ENCODE measurements around the gene KIF18B. TPM values are rescaled to one million over a fixed set of nuclear protein-coding genes. Genes with fewer than 3 reads are reported as not detected.

Gene KIF18B
- total and polyA plus RNA-seq, 10 of the 15 experiments (the other 5 are each of a cell fraction or from before 2014, with no cell fraction given) = 2.8 to 46.2 (median 20.5) TPM

GRCh38 chr17:44947461-44948314, at the start of gene KIF18B (continued):
- peak; percentile 97 for TF ChIP-seq CHD2 (IDR thresholded peaks at IDR 0.05; ENCODE audit: borderline replicate concordance, low read depth, low read length)

GRCh38 chr17:44996304-44996703, 48.7 kb upstream of the KIF18B start:
- no peak for DNase-seq (ENCODE audit: low read depth, low spot score)
- BruUV-seq (replicated peaks) = no TSS peak

More at GRCh38 chr17:44996304-44996703, 48.7 kb upstream of the KIF18B start:
- Histone ChIP-seq H2AFZ (ENCODE audit: control insufficient read depth, low read depth, low read length) (no peak overlapping the region), H3K79me2 (ENCODE audit: control insufficient read depth, insufficient read depth, low read length) (no peaks in the 10 kb centered on the region), H3K4me3 (no peak overlapping the region), H3K27ac (ENCODE audit: control insufficient read depth, insufficient read depth) (no peak overlapping the region), H3K4me1 (ENCODE audit: control insufficient read depth, insufficient read depth, low read length) (no peaks in the 10 kb centered on the region), H3K4me2 (ENCODE audit: control insufficient read depth, insufficient read depth) (no peak overlapping the region), H3K36me3 (ENCODE audit: control insufficient read depth in 2 of 2, insufficient read depth in 2 of 2, low read length in 1 of 2) (no peaks in the 10 kb centered on the region), H3K9ac (ENCODE audit: control insufficient read depth, insufficient read depth, low read length) (no peak overlapping the region), H3K9me3 (replicated peaks; ENCODE audit: control insufficient read depth, insufficient read depth, low read length) (peaks cover 2% of the 10 kb centered on the region; the same call in 1 of the 3 replicates), H3K27me3 (replicated peaks in 1 of 2; ENCODE audit: control insufficient read depth in 2 of 2, insufficient read depth in 2 of 2, low read length in 1 of 2) (no peaks in the 10 kb centered on the region; a peak in 2 of 4 replicates), H4K20me1 (ENCODE audit: control insufficient read depth, insufficient read depth) (no peaks in the 10 kb centered on the region)
- FAIRE-seq (no peak), ATAC-seq (no peak)
- SMC1A ChIA-PET (ENCODE audit: uncharacterized antibody, unreplicated experiment) = no interaction called here
- in situ Hi-C loops (cut with MboI) = no loop called here
- WGBS (ENCODE audit: insufficient coverage, insufficient replicate concordance, low lambda C conversion rate, missing lambda C conversion rate) = 56% methylated on average over 10 of the region's 10 CpGs
- CTCF ChIA-PET = no interaction called here
- intact Hi-C loops (cut with micrococcal nuclease; ENCODE audit: unreplicated experiment) = no loop called here
- RAD21 ChIA-PET (ENCODE audit: unreplicated experiment) = no interaction called here
- POLR2A ChIA-PET = interaction anchor here (0.5 kb wide), 1 partner anchor 324 kb away, joined by 3 read pairs; no protein-coding TSS in a partner anchor
- TF ChIP-seq ZNF592 (IDR thresholded peaks at IDR 0.05) (no peak), IRF5 (IDR thresholded peaks at IDR 0.05; ENCODE audit: borderline replicate concordance) (no peak)

All from GM12878 (cell line).